HTERT RPE-1 (cell line): ENCODE measurements around the gene DBF4.
"Not testable (repeated sequence)": the region's sequence is repeated elsewhere in the genome, so short reads cannot be mapped to it uniquely, and the experiment has no call there.

ENCODE experiments used
- in situ Hi-C: fragments of 300-500 bp; cut with MboI; formaldehyde crosslinking; loops from 4 replicates; pipeline ENCODE4 v1.14.3; 2020; ENCODE audit warnings: low sequenced_read_pairs

Gene DBF4

GRCh38 chr7:87878208-87878735 is 2.0 kb downstream of the DBF4 start:
- in situ Hi-C loops, result no loop called here

GRCh38 chr7:87882151-87882937 is 6.1 kb downstream of the DBF4 start:
- in situ Hi-C loops, result no loop called here

DNA sequence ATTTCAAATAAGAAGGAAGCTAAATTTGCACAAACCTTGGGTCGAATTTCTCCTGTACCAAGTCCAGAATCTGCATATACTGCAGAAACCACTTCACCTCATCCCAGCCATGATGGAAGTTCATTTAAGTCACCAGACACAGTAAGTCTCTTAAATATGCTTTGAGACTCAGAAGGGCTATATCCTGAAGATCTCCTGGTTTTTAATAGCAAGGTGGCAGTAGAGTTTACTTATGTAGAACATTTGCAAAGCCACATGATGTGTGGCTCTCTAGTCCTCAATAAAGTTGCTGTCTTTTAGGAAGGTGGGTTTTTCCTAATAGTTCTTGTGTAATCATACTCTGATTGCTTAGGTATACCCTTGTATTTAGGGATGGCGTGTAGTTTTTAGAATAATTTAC is 8.7 kb downstream of the DBF4 start:
- in situ Hi-C loops, result no loop called here

DNA sequence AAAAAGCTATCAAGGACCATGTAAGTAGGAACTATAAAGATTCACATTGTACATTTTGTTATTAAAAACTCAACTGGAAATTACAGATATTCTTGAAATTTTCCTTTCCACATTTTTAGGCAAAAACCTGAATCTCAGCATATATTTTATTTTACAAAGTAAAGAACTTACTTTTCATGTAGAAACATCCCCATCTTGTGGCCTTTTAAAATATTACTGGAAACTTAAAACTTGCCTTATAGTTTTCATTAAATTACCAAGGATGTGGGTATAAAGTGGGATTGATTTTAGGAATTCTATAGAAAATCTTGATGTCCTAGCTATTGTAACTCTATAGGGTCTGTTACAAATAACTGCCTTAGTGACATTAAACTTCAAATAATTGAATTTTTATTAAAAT is 10.6 kb downstream of the DBF4 start:
- in situ Hi-C loops, result no loop called here

DNA sequence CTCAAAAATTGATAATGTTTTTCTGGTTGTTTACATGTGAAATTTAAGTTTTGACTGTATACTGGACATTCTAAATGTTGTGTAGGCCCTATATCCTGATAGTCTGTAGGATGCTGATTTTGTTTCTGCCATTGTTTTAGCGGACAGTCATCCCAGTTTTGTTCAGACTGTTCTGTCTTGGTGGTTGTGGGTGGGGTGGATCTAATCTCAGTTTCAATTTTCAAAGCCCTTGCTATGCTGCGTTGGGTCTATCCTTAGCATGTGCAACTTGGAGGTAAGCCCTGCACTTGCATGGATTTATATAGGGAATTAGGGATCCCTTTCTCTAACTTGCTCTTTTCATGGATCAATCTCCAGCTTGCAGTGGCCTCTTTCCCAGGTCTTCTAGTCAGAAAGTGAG is 19.1 kb downstream of the DBF4 start:
- in situ Hi-C loops, result no loop called here

DNA sequence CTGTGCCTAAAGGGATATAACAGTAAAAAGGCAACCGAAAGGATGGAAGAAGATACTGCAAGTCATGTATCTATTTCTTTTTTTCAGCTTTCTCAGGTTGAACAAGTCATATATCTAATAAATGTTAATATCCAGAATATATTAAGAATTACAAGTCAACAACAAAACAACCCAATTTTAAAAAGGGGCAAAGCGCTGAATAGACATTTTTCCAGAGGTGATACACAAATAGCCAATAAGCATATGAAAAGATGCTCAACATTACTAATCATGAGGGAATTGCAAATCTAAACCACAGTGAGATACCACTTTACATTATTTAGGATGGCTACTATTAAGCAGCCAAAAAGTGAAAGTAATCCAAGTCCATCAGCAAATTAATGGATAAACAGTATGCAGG is 23.0 kb downstream of the DBF4 start:
- in situ Hi-C loops, result no loop called here

DNA sequence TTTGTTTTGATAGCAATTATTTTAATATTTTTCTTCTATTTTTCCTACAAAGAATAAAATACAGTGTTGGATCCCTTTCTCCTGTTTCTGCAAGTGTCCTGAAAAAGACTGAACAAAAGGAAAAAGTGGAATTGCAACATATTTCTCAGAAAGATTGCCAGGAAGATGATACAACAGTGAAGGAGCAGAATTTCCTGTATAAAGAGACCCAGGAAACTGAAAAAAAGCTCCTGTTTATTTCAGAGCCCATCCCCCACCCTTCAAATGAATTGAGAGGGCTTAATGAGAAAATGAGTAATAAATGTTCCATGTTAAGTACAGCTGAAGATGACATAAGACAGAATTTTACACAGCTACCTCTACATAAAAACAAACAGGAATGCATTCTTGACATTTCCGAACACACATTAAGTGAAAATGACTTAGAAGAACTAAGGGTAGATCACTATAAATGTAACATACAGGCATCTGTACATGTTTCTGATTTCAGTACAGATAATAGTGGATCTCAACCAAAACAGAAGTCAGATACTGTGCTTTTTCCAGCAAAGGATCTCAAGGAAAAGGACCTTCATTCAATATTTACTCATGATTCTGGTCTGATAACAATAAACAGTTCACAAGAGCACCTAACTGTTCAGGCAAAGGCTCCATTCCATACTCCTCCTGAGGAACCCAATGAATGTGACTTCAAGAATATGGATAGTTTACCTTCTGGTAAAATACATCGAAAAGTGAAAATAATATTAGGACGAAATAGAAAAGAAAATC is 31.0 kb downstream of the DBF4 start:
- in situ Hi-C loops, result not testable (repeated sequence)

DNA sequence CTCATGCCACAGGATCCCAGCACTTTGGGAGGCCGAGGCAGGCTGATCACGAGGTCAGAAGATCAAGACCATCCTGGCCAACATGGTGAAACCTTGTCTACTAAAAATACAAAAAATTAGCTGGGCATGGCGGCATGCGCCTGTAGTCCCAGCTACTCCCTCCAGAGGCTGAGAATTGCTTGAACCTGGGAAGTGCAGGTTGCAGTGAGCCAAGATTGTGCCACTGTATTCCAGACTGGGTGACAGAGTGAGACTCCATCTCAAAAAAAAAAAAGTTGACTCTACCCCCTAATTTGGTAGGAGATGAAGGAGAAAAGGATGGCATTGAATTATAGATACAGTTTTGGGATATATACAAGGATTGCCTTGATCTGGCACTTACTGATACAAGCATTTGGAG is 32.5 kb downstream of the DBF4 start:
- in situ Hi-C loops, result not testable (repeated sequence)

- in situ Hi-C loops, result no loop called here
Observed at GRCh38 chr7:87912121-87912520, 35.8 kb downstream of the DBF4 start.

DNA sequence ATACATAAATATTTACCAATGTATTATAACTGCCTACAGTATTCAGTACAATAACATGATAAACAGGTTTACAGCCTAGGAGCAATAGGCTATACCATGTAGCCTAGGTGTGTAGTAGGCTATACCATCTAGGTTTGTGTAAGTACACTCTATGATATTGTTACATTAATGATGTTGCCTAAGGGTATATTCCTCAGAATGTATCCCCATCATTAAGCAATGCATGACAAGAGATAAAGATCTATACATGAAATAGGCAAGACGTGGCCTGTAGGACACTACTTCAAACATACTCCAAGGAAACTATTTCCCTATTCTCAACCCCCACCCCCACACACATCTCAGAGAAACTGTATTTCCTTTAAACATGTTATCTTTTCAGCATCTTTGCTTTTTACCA is 42.4 kb downstream of the DBF4 start:
- in situ Hi-C loops, result no loop called here

- in situ Hi-C loops, result no loop called here
Observed at GRCh38 chr7:87919875-87920274, 43.6 kb downstream of the DBF4 start.

DNA sequence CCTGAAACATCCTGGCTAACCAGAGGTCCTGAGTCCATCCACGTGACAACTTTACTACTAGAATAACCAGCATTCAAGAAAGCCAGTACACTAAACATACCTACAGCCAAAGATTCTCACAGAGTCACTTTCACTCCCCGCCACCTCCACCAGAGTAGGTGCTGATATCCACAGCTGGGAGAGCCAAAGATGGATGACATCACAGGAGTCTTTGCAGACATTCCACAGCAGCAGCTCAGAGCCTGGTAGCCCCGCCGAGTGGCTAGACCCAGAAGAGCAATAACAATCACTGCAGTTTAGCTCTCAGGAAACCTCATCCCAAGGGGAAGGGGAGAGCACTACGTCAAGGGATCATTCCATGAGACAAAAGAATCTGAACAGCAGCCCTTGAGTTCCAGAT is 44.3 kb downstream of the DBF4 start:
- in situ Hi-C loops, result no loop called here

- in situ Hi-C loops, result not testable (repeated sequence)
Observed at GRCh38 chr7:87922759-87923395, 46.6 kb downstream of the DBF4 start.

- in situ Hi-C loops, result no loop called here
Observed at GRCh38 chr7:87926581-87927461, 50.5 kb downstream of the DBF4 start.

DNA sequence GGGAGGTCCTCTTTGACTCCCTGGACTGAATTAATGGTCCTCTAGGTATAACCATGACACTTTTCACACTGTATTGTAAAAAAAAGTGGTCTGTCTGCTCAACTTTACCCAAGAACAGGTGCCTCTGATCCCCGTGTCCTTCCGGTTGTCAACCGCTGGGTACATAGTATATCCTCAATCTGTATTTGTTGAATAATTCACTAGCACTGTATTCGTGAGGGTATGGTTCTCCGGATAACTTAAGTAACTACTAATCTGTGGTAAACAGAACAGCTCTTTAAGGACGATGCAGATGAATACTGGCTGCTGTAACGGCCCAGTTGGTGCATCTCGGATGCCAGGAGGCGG is 57.3 kb downstream of the DBF4 start:
- in situ Hi-C loops, result no loop called here

DNA sequence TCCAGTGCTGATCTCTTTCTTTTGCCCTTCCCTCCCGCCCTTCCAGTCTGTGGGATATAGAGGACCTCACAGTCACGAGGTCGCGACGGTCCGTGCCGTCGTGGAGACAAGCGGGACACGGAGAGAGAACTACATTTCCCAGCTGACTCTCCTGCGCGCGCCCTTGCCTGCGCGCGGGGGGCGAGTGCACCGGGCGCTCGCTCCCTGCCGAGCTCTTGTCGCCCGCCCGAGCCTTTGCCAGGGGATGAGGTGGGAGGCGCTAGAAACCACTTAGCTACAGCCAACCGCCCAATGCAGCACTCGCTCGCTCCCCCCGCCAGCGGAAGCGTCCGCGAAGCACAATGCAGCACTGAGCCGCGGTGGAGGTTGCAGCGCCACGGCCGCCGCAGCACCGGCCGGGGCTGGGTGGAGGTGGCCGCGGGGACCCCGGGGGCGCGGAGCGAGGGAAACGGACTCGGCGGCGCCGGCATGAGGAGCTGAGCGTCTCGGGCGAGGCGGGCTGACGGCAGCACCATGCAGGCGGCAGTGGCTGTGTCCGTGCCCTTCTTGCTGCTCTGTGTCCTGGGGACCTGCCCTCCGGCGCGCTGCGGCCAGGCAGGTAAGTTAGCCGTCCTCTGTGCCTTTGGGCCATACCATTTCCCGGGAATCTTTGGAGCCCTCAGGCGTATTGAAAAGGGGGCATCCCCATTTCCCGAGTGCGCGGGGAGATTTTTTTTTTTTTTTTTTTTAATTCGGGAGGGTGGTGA is 57.8 kb downstream of the DBF4 start, which contains the start of gene ADAM22:
TSS of gene ADAM22 (plus strand) at position 299 of the 746 bp plus-strand sequence. CDS start at position 514, 215 bp downstream.
- in situ Hi-C loops, result no loop called here

GRCh38 chr7:87934699-87935383 is 58.5 kb downstream of the DBF4 start:
- in situ Hi-C loops, result no loop called here

GRCh38 chr7:87935384-87935706 is 59.1 kb downstream of the DBF4 start:
- in situ Hi-C loops, result no loop called here

- in situ Hi-C loops, result no loop called here
Observed at GRCh38 chr7:87941138-87941537, 64.8 kb downstream of the DBF4 start.
